H9 (cell line): Measurements from ENCODE around the gene SEC23A. TPM values are rescaled to one million over a fixed set of nuclear protein-coding genes. Genes with fewer than 3 reads are reported as not detected.

Experiments used
- DNase-seq: peaks from one replicate; pipeline ENCODE4 v3.0.0-alpha.2; 2017
- H2AFZ ChIP-seq: one replicate; pipeline ENCODE4 v1.6.1; 2013; ENCODE audit warnings: mild to moderate bottlenecking, low read length, control low read depth, moderate library complexity
- H2AK5ac ChIP-seq: 2 replicates; pipeline ENCODE4 v1.6.1; 2013; ENCODE audit warnings: low read length, control low read depth, mixed read lengths; ENCODE audit not compliant: insufficient read length
- H2BK120ac ChIP-seq: one replicate; pipeline ENCODE4 v1.6.1; 2013; ENCODE audit warnings: low read depth, mild to moderate bottlenecking, low read length, control low read depth, inconsistent platforms; ENCODE audit not compliant: poor library complexity, severe bottlenecking
- H2BK12ac ChIP-seq: 2 replicates; pipeline ENCODE4 v1.6.1; 2013; ENCODE audit warnings: low read length, control low read depth, mixed read lengths, low read depth; ENCODE audit not compliant: insufficient read length
- H2BK15ac ChIP-seq: 2 replicates; pipeline ENCODE4 v1.6.1; 2013; ENCODE audit warnings: low read depth, low read length, control low read depth
- H2BK20ac ChIP-seq: one replicate; pipeline ENCODE4 v1.6.1; 2013; ENCODE audit warnings: low read depth, mild to moderate bottlenecking, low read length, control low read depth, inconsistent platforms; ENCODE audit not compliant: poor library complexity, severe bottlenecking
- H2BK5ac ChIP-seq: 2 replicates; pipeline ENCODE4 v1.6.1; 2013; ENCODE audit warnings: low read length, control low read depth, mixed read lengths; ENCODE audit not compliant: insufficient read length
- H3K14ac ChIP-seq: 2 replicates; pipeline ENCODE4 v1.6.1; 2013; ENCODE audit warnings: low read length, control low read depth; ENCODE audit not compliant: insufficient read depth
- H3K18ac ChIP-seq: 2 replicates; pipeline ENCODE4 v1.6.1; 2013; ENCODE audit warnings: low read depth, mild to moderate bottlenecking, mixed read lengths, low read length, control low read depth; ENCODE audit not compliant: insufficient read length
- H3K23ac ChIP-seq: 2 replicates; pipeline ENCODE4 v1.6.1; 2013; ENCODE audit warnings: low read length, control low read depth, mixed read lengths, low read depth; ENCODE audit not compliant: insufficient read length
- H3K23me2 ChIP-seq: 2 replicates; pipeline ENCODE4 v1.6.1; 2013; ENCODE audit warnings: low read depth, mild to moderate bottlenecking, mixed read lengths, low read length, control low read depth; ENCODE audit not compliant: insufficient read length, poor library complexity, severe bottlenecking
- H3K27ac ChIP-seq: 2 replicates; pipeline ENCODE4 v1.5.1; 2013; ENCODE audit warnings: low read length, control low read depth, mixed read lengths, low read depth; ENCODE audit not compliant: insufficient read length
- H3K27me3 ChIP-seq: 2 replicates; pipeline ENCODE4 v1.6.1; 2013; ENCODE audit warnings: low read length, control low read depth, inconsistent platforms; ENCODE audit not compliant: insufficient read depth
- H3K4ac ChIP-seq: 2 replicates; pipeline ENCODE4 v1.6.1; 2013; ENCODE audit warnings: low read depth, mild to moderate bottlenecking, control low read depth, inconsistent platforms, low read length, moderate library complexity
- H3K4me1 ChIP-seq: 2 replicates; pipeline ENCODE4 v1.6.1; 2013; ENCODE audit warnings: low read length, control low read depth, inconsistent platforms; ENCODE audit not compliant: insufficient read depth
- H3K4me2 ChIP-seq: 2 replicates; pipeline ENCODE4 v1.6.1; 2013; ENCODE audit warnings: low read length, control low read depth, mixed read lengths; ENCODE audit not compliant: insufficient read length, insufficient read depth
- H3K56ac ChIP-seq: 2 replicates; pipeline ENCODE4 v1.6.1; 2013; ENCODE audit warnings: low read depth, mild to moderate bottlenecking, mixed read lengths, low read length, control low read depth; ENCODE audit not compliant: insufficient read length
- H3K79me1 ChIP-seq: 2 replicates; pipeline ENCODE4 v1.6.1; 2013; ENCODE audit warnings: low read depth, mild to moderate bottlenecking, moderate library complexity, low read length, control low read depth, inconsistent platforms; ENCODE audit not compliant: insufficient read depth, poor library complexity, severe bottlenecking
- H3K79me2 ChIP-seq: 2 replicates; pipeline ENCODE4 v1.6.1; 2013; ENCODE audit warnings: low read length, control low read depth, inconsistent platforms; ENCODE audit not compliant: insufficient read depth
- H3K9ac ChIP-seq: 2 replicates; pipeline ENCODE4 v1.6.1; 2013; ENCODE audit warnings: low read length, control low read depth, mixed read lengths; ENCODE audit not compliant: insufficient read length; ENCODE audit errors: extremely low read depth
- H3K9me3 ChIP-seq: one replicate; pipeline ENCODE4 v1.6.1; 2013; ENCODE audit warnings: low read depth, low read length, inconsistent platforms; ENCODE audit not compliant: control insufficient read depth
- H3T11ph ChIP-seq: one replicate; pipeline ENCODE4 v1.6.1; 2013; ENCODE audit warnings: mild to moderate bottlenecking, low read length, control low read depth, inconsistent platforms
- H4K20me1 ChIP-seq: one replicate; pipeline ENCODE4 v1.6.1; 2013; ENCODE audit not compliant: control insufficient read depth, insufficient read length, insufficient read depth
- H4K5ac ChIP-seq: 2 replicates; pipeline ENCODE4 v1.6.1; 2013; ENCODE audit warnings: low read depth, mild to moderate bottlenecking, mixed read lengths, low read length, control low read depth; ENCODE audit not compliant: insufficient read length
- H4K8ac ChIP-seq: replicated peaks from 2 replicates; pipeline ENCODE4 v1.6.1; 2013; ENCODE audit warnings: low read length, control low read depth, mixed read lengths, low read depth; ENCODE audit not compliant: insufficient read length
- H4K91ac ChIP-seq: 2 replicates; pipeline ENCODE4 v1.6.1; 2013; ENCODE audit warnings: low read depth, mild to moderate bottlenecking, moderate library complexity, mixed read lengths, low read length, control low read depth; ENCODE audit not compliant: insufficient read length
- H3K27ac Mint-ChIP-seq, 3 experiments: 2 replicates in 2 of 3; 3 replicates in 1 of 3; pipeline ENCODE4 v1.8.0; 2020 to 2021; ENCODE audit warnings: mixed read lengths in 3 of 3, mild to moderate bottlenecking in 1 of 3, moderate library complexity in 1 of 3
- H3K27me3 Mint-ChIP-seq: 2 replicates; pipeline ENCODE4 v1.8.0; 2021; ENCODE audit warnings: low read depth, mild to moderate bottlenecking, moderate library complexity, mixed read lengths
- H3K36me3 Mint-ChIP-seq, 3 experiments: 2 replicates in 2 of 3; 3 replicates in 1 of 3; pipeline ENCODE4 v1.8.0; 2020 to 2021; ENCODE audit warnings: low read depth in 3 of 3, mixed read lengths in 3 of 3; ENCODE audit not compliant: insufficient read depth in 1 of 3
- H3K4me1 Mint-ChIP-seq, 2 experiments: 2 replicates each; pipeline ENCODE4 v1.8.0; 2020; ENCODE audit warnings: mixed read lengths in 2 of 2
- H3K4me3 Mint-ChIP-seq, 2 experiments: 2 replicates in 1 of 2; 3 replicates in 1 of 2; pipeline ENCODE4 v1.8.0; 2020 to 2021; ENCODE audit warnings: mild to moderate bottlenecking in 2 of 2, mixed read lengths in 2 of 2, moderate library complexity in 1 of 2
- H3K9me3 Mint-ChIP-seq, 2 experiments: 2 replicates in 1 of 2; 3 replicates in 1 of 2; pipeline ENCODE4 v1.8.0; 2020; ENCODE audit warnings: mild to moderate bottlenecking in 2 of 2, mixed read lengths in 2 of 2, moderate library complexity in 1 of 2
- whole genome bisulfite sequencing: extraction: QIAGEN DNeasy Blood & Tissue Kit; methylation state at CpG from one replicate; pipeline ENCODE4 v1.1.7; 2013; ENCODE audit warnings: missing lambda C conversion rate, low lambda C conversion rate, mixed read lengths; ENCODE audit not compliant: insufficient read length; ENCODE audit errors: extremely low coverage; 5-methylcytosine and 5-hydroxymethylcytosine counted together
- total RNA-seq: library from RNA; stranded (reverse); gene quantifications from 2 replicates; pipeline ENCODE4 v1.2.1, GENCODE V29; 2021
- TF ChIP-seq, protein P1 (sequence below): fragments of 200-600 bp; sonication (generic); conservative IDR thresholded peaks from 3 replicates; pipeline ENCODE4 v1.8.0; 2021; ENCODE audit warnings: antibody characterized with exemption, mild to moderate bottlenecking

Gene SEC23A
- total RNA-seq, 1 experiment from 2014 or later: 55.3 TPM

GRCh38 chr14:39091716-39092115 lies 11.3 kb downstream of the SEC23A start:
- Mint-ChIP-seq H3K27ac (no peak overlapping the region), H3K36me3 (peaks cover 29 to 73% (median 64%) of the 10 kb centered on the region in 3 experiments; a peak in 6 of 7 replicates)
- no CpG with 5 or more reads among the region's 1 CpG for WGBS

More at GRCh38 chr14:39091716-39092115, 11.3 kb downstream of the SEC23A start:
- Histone ChIP-seq H3K9me3 (no peaks in the 10 kb centered on the region), H2BK12ac (no peak overlapping the region), H2AFZ (no peak overlapping the region), H3K79me2 (no peaks in the 10 kb centered on the region), H3K9ac (no peak overlapping the region), H3K79me1 (no peaks in the 10 kb centered on the region), H4K91ac (no peak overlapping the region), H3K14ac (no peak overlapping the region), H3K23ac (no peak overlapping the region), H3T11ph (no peak overlapping the region), H3K4ac (no peak overlapping the region), H4K5ac (no peak overlapping the region), H2BK120ac (no peak overlapping the region), H2BK15ac (no peak overlapping the region), H4K20me1 (no peaks in the 10 kb centered on the region), H3K27me3 (no peaks in the 10 kb centered on the region), H3K56ac (no peak overlapping the region), H4K8ac (no peak overlapping the region), H3K27ac (no peak overlapping the region), H3K23me2 (no peaks in the 10 kb centered on the region), H2AK5ac (no peak overlapping the region), H3K18ac (no peak overlapping the region), H2BK20ac (no peak overlapping the region), H3K4me2 (no peak overlapping the region), H3K4me1 (no peaks in the 10 kb centered on the region), H2BK5ac (no peak overlapping the region)
- DNase-seq: no peak
- H3K27me3 Mint-ChIP-seq: no peaks in the 10 kb centered on the region
- H3K4me3 Mint-ChIP-seq: no peak overlapping the region
- no peaks in the 10 kb centered on the region for H3K9me3 Mint-ChIP-seq
- no peaks in the 10 kb centered on the region for H3K4me1 Mint-ChIP-seq
- TF ChIP-seq, protein P1, sequence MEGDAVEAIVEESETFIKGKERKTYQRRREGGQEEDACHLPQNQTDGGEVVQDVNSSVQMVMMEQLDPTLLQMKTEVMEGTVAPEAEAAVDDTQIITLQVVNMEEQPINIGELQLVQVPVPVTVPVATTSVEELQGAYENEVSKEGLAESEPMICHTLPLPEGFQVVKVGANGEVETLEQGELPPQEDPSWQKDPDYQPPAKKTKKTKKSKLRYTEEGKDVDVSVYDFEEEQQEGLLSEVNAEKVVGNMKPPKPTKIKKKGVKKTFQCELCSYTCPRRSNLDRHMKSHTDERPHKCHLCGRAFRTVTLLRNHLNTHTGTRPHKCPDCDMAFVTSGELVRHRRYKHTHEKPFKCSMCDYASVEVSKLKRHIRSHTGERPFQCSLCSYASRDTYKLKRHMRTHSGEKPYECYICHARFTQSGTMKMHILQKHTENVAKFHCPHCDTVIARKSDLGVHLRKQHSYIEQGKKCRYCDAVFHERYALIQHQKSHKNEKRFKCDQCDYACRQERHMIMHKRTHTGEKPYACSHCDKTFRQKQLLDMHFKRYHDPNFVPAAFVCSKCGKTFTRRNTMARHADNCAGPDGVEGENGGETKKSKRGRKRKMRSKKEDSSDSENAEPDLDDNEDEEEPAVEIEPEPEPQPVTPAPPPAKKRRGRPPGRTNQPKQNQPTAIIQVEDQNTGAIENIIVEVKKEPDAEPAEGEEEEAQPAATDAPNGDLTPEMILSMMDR: no peak
